IMR-90 (cell line): ENCODE data around the gene SLC6A9. TPM values are rescaled to one million over a fixed set of nuclear protein-coding genes. Genes with fewer than 3 reads are reported as not detected.

Experiments
- ATAC-seq: fragments of 200-7000 bp; cut with Tn5 transposase; 2 replicates; pipeline ENCODE4 v1.9.1; 2020; ENCODE audit warnings: low read depth, mild to moderate bottlenecking, moderate library complexity
- BruUV-seq: library from RNA; stranded (reverse); fragments of 400-500 nt; replicated peaks from 2 replicates; lab custom pipeline; 2021; lab: Mats Ljungman, UMichigan
- CTCF ChIA-PET: fragments of 300-600 bp; formaldehyde crosslinking; extraction: SDS; loops from one replicate; lab custom pipeline; 2021; ENCODE audit warnings: antibody characterized with exemption; lab: Yijun Ruan, JAX
- POLR2A ChIA-PET: fragments of 300-600 bp; sonication (Branson Sonifier 250); formaldehyde crosslinking; loops from one replicate; lab custom pipeline; 2022; ENCODE audit warnings: antibody characterized with exemption; ENCODE audit not compliant: unreplicated experiment; lab: Charles Lee
- DNase-seq: peaks from one replicate; pipeline ENCODE4 v3.0.0; 2013
- H2AFZ ChIP-seq: replicated peaks from 2 replicates; pipeline ENCODE3; 2013; ENCODE audit warnings: low read length, mild to moderate bottlenecking; ENCODE audit not compliant: poor library complexity
- H2AK5ac ChIP-seq: 2 replicates; pipeline ENCODE4 v1.6.1; 2013; ENCODE audit warnings: low read depth, low read length, inconsistent platforms
- H2AK9ac ChIP-seq: replicated peaks from 2 replicates; pipeline ENCODE3; 2013; ENCODE audit warnings: mild to moderate bottlenecking, low read depth, low read length, moderate library complexity; ENCODE audit not compliant: poor library complexity
- H2BK120ac ChIP-seq: 2 replicates; pipeline ENCODE4 v1.6.1; 2013; ENCODE audit warnings: low read depth, low read length, inconsistent platforms
- H2BK15ac ChIP-seq: 3 replicates; pipeline ENCODE4 v1.6.1; 2013; ENCODE audit warnings: low read depth, low read length, inconsistent platforms
- H2BK20ac ChIP-seq: 2 replicates; pipeline ENCODE4 v1.6.1; 2013; ENCODE audit warnings: low read depth, mild to moderate bottlenecking, inconsistent platforms, low read length, moderate library complexity
- H2BK5ac ChIP-seq: 2 replicates; pipeline ENCODE4 v1.6.1; 2013; ENCODE audit warnings: mild to moderate bottlenecking, low read depth, low read length, inconsistent platforms; ENCODE audit not compliant: poor library complexity, severe bottlenecking
- H3K14ac ChIP-seq: replicated peaks from 2 replicates; pipeline ENCODE4 v1.6.1; 2013; ENCODE audit warnings: low read depth, low read length, inconsistent platforms
- H3K18ac ChIP-seq: 2 replicates; pipeline ENCODE4 v1.6.1; 2013; ENCODE audit warnings: low read depth, low read length, control low read depth
- H3K23ac ChIP-seq: 2 replicates; pipeline ENCODE4 v1.6.1; 2013; ENCODE audit warnings: low read depth, low read length, inconsistent platforms
- H3K27ac ChIP-seq: 2 replicates; pipeline ENCODE4 v1.5.1; 2013; ENCODE audit warnings: mild to moderate bottlenecking, control low read depth, low read length; ENCODE audit not compliant: insufficient read depth
- H3K27me3 ChIP-seq: 2 replicates; pipeline ENCODE4 v1.6.1; 2013; ENCODE audit warnings: low read length; ENCODE audit not compliant: control insufficient read depth, insufficient read depth
- H3K36me3 ChIP-seq: 2 replicates; pipeline ENCODE4 v1.6.1; 2013; ENCODE audit warnings: low read length, mixed read lengths; ENCODE audit not compliant: control insufficient read depth, insufficient read depth
- H3K4ac ChIP-seq: 2 replicates; pipeline ENCODE4 v1.6.1; 2013; ENCODE audit warnings: low read depth, low read length, inconsistent platforms
- H3K4me1 ChIP-seq: 2 replicates; pipeline ENCODE4 v1.6.1; 2013; ENCODE audit warnings: low read length, mixed read lengths; ENCODE audit not compliant: control insufficient read depth, insufficient read depth
- H3K4me2 ChIP-seq: 2 replicates; pipeline ENCODE4 v1.6.1; 2013; ENCODE audit warnings: low read depth, mild to moderate bottlenecking, control low read depth, low read length, moderate library complexity
- H3K4me3 ChIP-seq: 2 replicates; pipeline ENCODE4 v1.5.1; 2013; ENCODE audit warnings: low read depth, mild to moderate bottlenecking, control low read depth, low read length, moderate library complexity; ENCODE audit not compliant: insufficient read depth
- H3K56ac ChIP-seq: 2 replicates; pipeline ENCODE4 v1.6.1; 2013; ENCODE audit warnings: low read length, inconsistent platforms; ENCODE audit not compliant: insufficient read depth; ENCODE audit errors: extremely low read depth
- H3K79me1 ChIP-seq, 2 experiments: 2 replicates each; pipeline ENCODE4 v1.6.1; 2013; ENCODE audit warnings: low read length in 2 of 2, inconsistent platforms in 1 of 2, low read depth in 1 of 2
- H3K9ac ChIP-seq: 2 replicates; pipeline ENCODE4 v1.6.1; 2013; ENCODE audit warnings: low read depth, low read length, control low read depth
- H3K9me1 ChIP-seq: 2 replicates; pipeline ENCODE4 v1.6.1; 2013; ENCODE audit warnings: low read length, inconsistent platforms; ENCODE audit not compliant: insufficient read depth
- H3K9me3 ChIP-seq: 2 replicates; pipeline ENCODE4 v1.6.1; 2013; ENCODE audit warnings: low read length; ENCODE audit not compliant: control insufficient read depth, insufficient read depth
- H4K20me1 ChIP-seq: 2 replicates; pipeline ENCODE4 v1.6.1; 2013; ENCODE audit warnings: low read length, inconsistent platforms; ENCODE audit not compliant: insufficient read depth
- H4K5ac ChIP-seq: 2 replicates; pipeline ENCODE4 v1.6.1; 2013; ENCODE audit warnings: mild to moderate bottlenecking, low read depth, low read length, control low read depth
- H4K8ac ChIP-seq, 2 experiments: 2 replicates each; pipeline ENCODE4 v1.6.1; 2013; ENCODE audit warnings: low read depth in 2 of 2, low read length in 2 of 2, control low read depth in 1 of 2, inconsistent platforms in 1 of 2
- H4K91ac ChIP-seq: 2 replicates; pipeline ENCODE4 v1.6.1; 2013; ENCODE audit warnings: low read depth, low read length, inconsistent platforms; ENCODE audit not compliant: insufficient read depth
- BHLHE40 ChIP-seq: fragments of 150-350 bp; IDR thresholded peaks from 2 replicates; pipeline ENCODE4 v1.6.1; 2016; ENCODE audit warnings: mild to moderate bottlenecking, low read depth, low read length
- MAFK ChIP-seq: IDR thresholded peaks from 2 replicates; pipeline ENCODE4 v1.6.1; 2012; ENCODE audit warnings: low read depth, low read length, improper control_type of control experiment
- NFE2L2 ChIP-seq: fragments of 150-350 bp; IDR thresholded peaks from 2 replicates; pipeline ENCODE4 v1.6.1; 2016; ENCODE audit warnings: low read depth, mild to moderate bottlenecking, low read length
- RCOR1 ChIP-seq: IDR thresholded peaks from 2 replicates; pipeline ENCODE4 v1.6.1; 2012; ENCODE audit warnings: mild to moderate bottlenecking, low read length, improper control_type of control experiment; ENCODE audit not compliant: insufficient replicate concordance
- WGBS, 2 experiments: methylation state at CpG; one replicate each; pipeline versions ENCODE4 v1.1.5 to v1.1.7; 2013; ENCODE audit warnings: missing lambda C conversion rate in 2 of 2; ENCODE audit not compliant: insufficient read length in 1 of 2; ENCODE audit errors: extremely low coverage in 2 of 2; 5-methylcytosine and 5-hydroxymethylcytosine counted together
- dilution Hi-C: fragments of 300-500 bp; cut with HindIII; formaldehyde crosslinking; loops from one replicate; pipeline ENCODE4 v1.14.3; 2018; ENCODE audit warnings: low sequenced_read_pairs; ENCODE audit not compliant: unreplicated experiment
- in situ Hi-C: fragments of 300-500 bp; cut with MboI; formaldehyde crosslinking; loops from 3 replicates; pipeline ENCODE4 v1.14.3; 2019; ENCODE audit warnings: low sequenced_read_pairs, inconsistent platforms, mixed read lengths
- intact Hi-C: fragments of 100-400 bp; cut with micrococcal nuclease; formaldehyde crosslinking; loops from 2 replicates; pipeline ENCODE4 v1.10.0; 2022
- polyA plus RNA-seq, 3 experiments: library from polyadenylated mRNA; depleted of rRNA; stranded (reverse); fragments of >200 nt; gene quantifications; 2 replicates each; pipeline ENCODE4 v1.2.3, GENCODE V29; 2012; ENCODE audit warnings: low replicate concordance in 1 of 3
- total RNA-seq: library from RNA; depleted of rRNA; stranded (reverse); fragments of >200 nt; gene quantifications from 2 replicates; pipeline ENCODE4 v1.2.3, GENCODE V29; 2012

The SLC6A9 gene
- total and polyA plus RNA-seq, 2 of the 4 experiments (the other 2 are of a cell fraction), result 2.0 to 6.6 TPM

- 0 out of 2 replicates have a peak overlapping the region, but pooled peaks have one; percentile 21 for H4K91ac ChIP-seq
- in situ Hi-C loops (no loop called here), intact Hi-C loops (no loop called here), dilution Hi-C loops (no loop called here)
- peak overlapping the region; percentile 59 for H3K4ac ChIP-seq
- no peak overlapping the region for H2BK5ac ChIP-seq
- H4K8ac ChIP-seq, result peak overlapping the region in 1 of 2 experiments; percentile 50; a peak in 1 of 4 replicates
- WGBS, 2 experiments, result 20% methylated on average over 2 of the region's 6 CpGs; no CpG with 5 or more reads in 1 of the 2 experiments
- no peaks in the 10 kb centered on the region for H4K20me1 ChIP-seq
- 0 out of 2 replicates have a peak, but pooled peaks have one; percentile 27 for TF ChIP-seq BHLHE40
- TF ChIP-seq RCOR1, result no peak
- no peak for TF ChIP-seq MAFK
- no peak for TF ChIP-seq NFE2L2
- no peaks in the 10 kb centered on the region for H3K36me3 ChIP-seq
- 0 out of 2 replicates have a peak overlapping the region, but pooled peaks have one; percentile 16 for H3K14ac ChIP-seq
- no peak overlapping the region; the same call in 1 of the 2 replicates for H3K4me2 ChIP-seq
- no peak overlapping the region for H3K4me3 ChIP-seq
- H3K27me3 ChIP-seq, result no peaks in the 10 kb centered on the region
- H3K9me3 ChIP-seq, result no peaks in the 10 kb centered on the region
- no peak overlapping the region for H4K5ac ChIP-seq
- 0 out of 3 replicates have a peak overlapping the region, but pooled peaks have one; percentile 6 for H2BK15ac ChIP-seq
- H3K23ac ChIP-seq, result peak overlapping the region; percentile 48; the same call in 1 of the 2 replicates
- H2AK9ac ChIP-seq, result peak overlapping the region; percentile 22
- no peak overlapping the region; the same call in 1 of the 2 replicates for H3K27ac ChIP-seq
- H2BK120ac ChIP-seq, result peak overlapping the region; percentile 24; the same call in 1 of the 2 replicates
- H3K9ac ChIP-seq, result no peak overlapping the region
- H3K9me1 ChIP-seq, result peaks cover 7% of the 10 kb centered on the region; the same call in 1 of the 2 replicates
- H2AK5ac ChIP-seq, result no peak overlapping the region; the same call in 1 of the 2 replicates
- ATAC-seq (no peak), DNase-seq (peak; percentile 41)
- no peak overlapping the region for H2BK20ac ChIP-seq
- H3K18ac ChIP-seq, result no peak overlapping the region
- POLR2A ChIA-PET, result no interaction called here
- no TSS peak for BruUV-seq
- peak overlapping the region; percentile 15 for H2AFZ ChIP-seq
- H3K79me1 ChIP-seq, result peaks cover 0 to 11% of the 10 kb centered on the region in 2 experiments; a peak in 2 of 4 replicates
- CTCF ChIA-PET, result interaction anchor here (0.7 to 2.5 kb wide), 3 partner anchors 16 to 749 kb away, joined by 3 to 9 read pairs (median 5); no protein-coding TSS in a partner anchor
- no peak overlapping the region for H3K56ac ChIP-seq
- peaks cover 14% of the 10 kb centered on the region; the same call in 1 of the 2 replicates for H3K4me1 ChIP-seq
Observed at GRCh38 chr1:44032170-44032790, 1.0 kb upstream of the SLC6A9 start.
